H1 (cell line): ENCODE data around the gene RANBP9. TPM values are rescaled to one million over a fixed set of nuclear protein-coding genes. Genes with fewer than 3 reads are reported as not detected.

Experiments used
- RFX5 ChIP-seq: IDR thresholded peaks from 2 replicates; pipeline ENCODE4 v1.6.1; 2011; ENCODE audit warnings: low read depth, low read length, improper control_type of control experiment, borderline replicate concordance
- TAF7 ChIP-seq: optimal IDR thresholded peaks from 2 replicates; pipeline ENCODE3; 2011; ENCODE audit warnings: low read depth, mild to moderate bottlenecking, inconsistent platforms, low read length, moderate library complexity, borderline replicate concordance
- YY1 ChIP-seq: IDR thresholded peaks from 2 replicates; pipeline ENCODE4 v1.6.1; 2011; ENCODE audit warnings: low read depth, mild to moderate bottlenecking, low read length
- polyA plus RNA-seq, 7 experiments: library from polyadenylated mRNA; depleted of rRNA in 3 of 7; stranded (reverse) in 5 of 7; unstranded in 2 of 7; fragments of >200 nt in 5 of 7; fragments of 200-250 nt in 2 of 7; gene quantifications; 1 replicate in 5 of 7; 2 replicates in 1 of 7; 4 replicates in 1 of 7; pipeline versions ENCODE4 v1.2.1 to v1.2.3, GENCODE V29; 2011 to 2013; ENCODE audit warnings: missing spikeins in 2 of 7, mixed read lengths in 2 of 7
- total RNA-seq: library from RNA; stranded (reverse); fragmentation: NEBNext Ultra II Directional; extraction: Animal tissue kit (Norgen Biotek cat#: 25700); gene quantifications from 2 replicates; pipeline ENCODE4 v1.2.1, GENCODE V29; 2021

Gene RANBP9
- total and polyA plus RNA-seq, 2 of the 8 experiments (the other 6 are each of a cell fraction or from before 2014, with no cell fraction given), result 13.0 to 36.7 TPM

- TF ChIP-seq TAF7 (no peak), RFX5 (no peak), YY1 (no peak)
Measured at GRCh38 chr6:13643125-13643524, 68.5 kb downstream of the RANBP9 start (continued).
